K562 (cell line): Measurements from ENCODE around the gene SLC25A45. TPM values are rescaled to one million over a fixed set of nuclear protein-coding genes. Genes with fewer than 3 reads are reported as not detected.
A peak's percentile ranks its signal among the peaks of the same experiment; 100 is the strongest.

Experiments
- BRD9 ChIP-seq: fragments of 450-650 bp; IDR thresholded peaks from 2 replicates; pipeline ENCODE4 v1.6.1; 2018; ENCODE audit warnings: low read depth; ENCODE audit not compliant: partially characterized antibody
- CGGBP1 ChIP-seq: fragments of 250-450 bp; sonication (Bioruptor Pico); IDR thresholded peaks from 2 replicates; pipeline ENCODE4 v1.9.0; 2021; ENCODE audit warnings: mild to moderate bottlenecking
- CTBP1 ChIP-seq: fragments of 450-650 bp; IDR thresholded peaks from 2 replicates; pipeline ENCODE4 v1.6.1; 2016; ENCODE audit warnings: borderline replicate concordance
- GATA2 ChIP-seq: sonication (generic); formaldehyde crosslinking; IDR thresholded peaks from 2 replicates; pipeline ENCODE4 v1.4.0; 2020; ENCODE audit warnings: mild to moderate bottlenecking, missing genetic modification reagents
- GATAD2A ChIP-seq: fragments of 450-650 bp; IDR thresholded peaks from 2 replicates; pipeline ENCODE4 v1.6.1; 2017
- IFI16 ChIP-seq: fragments of 250-450 bp; sonication (Bioruptor Pico); IDR thresholded peaks from 2 replicates; pipeline ENCODE4 v2.1.2; 2022; ENCODE audit warnings: mild to moderate bottlenecking, inconsistent platforms
- IRF9 ChIP-seq: fragments of 450-650 bp; IDR thresholded peaks from 2 replicates; pipeline ENCODE4 v1.6.1; 2016; ENCODE audit warnings: missing biosample characterization, missing genetic modification characterization
- KLF13 ChIP-seq: fragments of 450-650 bp; IDR thresholded peaks from 2 replicates; pipeline ENCODE4 v1.6.1; 2016; ENCODE audit warnings: missing genetic modification characterization, low read depth, mild to moderate bottlenecking, missing compliant biosample characterization, moderate library complexity, borderline replicate concordance
- NR2C2 ChIP-seq, 2 experiments: fragments of 200-800 bp in 1 of 2; sonication (Bioruptor generic) in 1 of 2; sonication (generic) in 1 of 2; formaldehyde crosslinking in 1 of 2; IDR thresholded peaks; 2 replicates each; pipeline versions ENCODE4 v1.6.1 to v1.8.0; 2016 to 2022; ENCODE audit warnings: mild to moderate bottlenecking in 1 of 2, missing compliant biosample characterization in 1 of 2, missing genetic modification characterization in 1 of 2, missing genetic modification reagents in 1 of 2
- NR3C1 ChIP-seq: sonication (generic); formaldehyde crosslinking; IDR thresholded peaks from 2 replicates; pipeline ENCODE4 v1.8.1; 2022; ENCODE audit warnings: missing genetic modification reagents
- PATZ1 ChIP-seq: fragments of 250-450 bp; sonication (Bioruptor Pico); IDR thresholded peaks from 2 replicates; pipeline ENCODE4 v1.5.0; 2020; ENCODE audit warnings: mild to moderate bottlenecking, borderline replicate concordance
- POLR2AphosphoS5 ChIP-seq: IDR thresholded peaks from 2 replicates; pipeline ENCODE4 v1.6.1; 2011; ENCODE audit warnings: mild to moderate bottlenecking, low read depth, low read length, moderate library complexity; ENCODE audit not compliant: control insufficient read depth, insufficient read depth
- RAD21 ChIP-seq, 2 experiments: fragments of 250-450 bp in 1 of 2; fragments of 450-650 bp in 1 of 2; sonication (Bioruptor Pico) in 1 of 2; formaldehyde crosslinking in 1 of 2; IDR thresholded peaks in 1 of 2; conservative IDR thresholded peaks in 1 of 2; 2 replicates each; pipeline versions ENCODE4 v1.4.0 to v1.8.0; 2020 to 2022; ENCODE audit warnings: mild to moderate bottlenecking in 2 of 2, moderate library complexity in 1 of 2
- RBFOX2 ChIP-seq: fragments of 200-400 bp; formaldehyde crosslinking; IDR thresholded peaks from 2 replicates; pipeline ENCODE4 v1.6.1; 2017; ENCODE audit warnings: low read depth, mild to moderate bottlenecking, low read length, moderate library complexity
- SMARCA4 ChIP-seq: fragments of 450-650 bp; IDR thresholded peaks from 2 replicates; pipeline ENCODE4 v1.6.1; 2016
- SMC3 ChIP-seq: conservative IDR thresholded peaks from 2 replicates; pipeline ENCODE4 v1.6.1; 2011; ENCODE audit warnings: low read depth, low read length, improper control_type of control experiment; ENCODE audit not compliant: insufficient read depth
- TBP ChIP-seq: optimal IDR thresholded peaks from 2 replicates; pipeline ENCODE3; 2011; ENCODE audit warnings: low read depth, low read length, improper control_type of control experiment
- TCFL5 ChIP-seq: fragments of 250-450 bp; sonication (Bioruptor Pico); conservative IDR thresholded peaks from 2 replicates; pipeline ENCODE4 v1.6.1; 2021; ENCODE audit warnings: mild to moderate bottlenecking, moderate library complexity, matching md5 sums
- TFAP4 ChIP-seq: sonication (generic); formaldehyde crosslinking; IDR thresholded peaks from 2 replicates; pipeline ENCODE4 v1.8.0; 2022; ENCODE audit warnings: missing genetic modification reagents, mild to moderate bottlenecking, moderate library complexity, borderline replicate concordance
- ZNF24 ChIP-seq: fragments of 450-650 bp; IDR thresholded peaks from 2 replicates; pipeline ENCODE4 v1.6.1; 2016
- ZNF561 ChIP-seq: fragments of 450-650 bp; formaldehyde crosslinking; conservative IDR thresholded peaks from 2 replicates; pipeline ENCODE4 v1.4.0; 2020; ENCODE audit warnings: mild to moderate bottlenecking, moderate library complexity
- ZNF655 ChIP-seq: fragments of 250-450 bp; sonication (Bioruptor Pico); IDR thresholded peaks from 2 replicates; pipeline ENCODE4 v1.5.0; 2021
- ZNF785 ChIP-seq: fragments of 250-450 bp; sonication (Bioruptor Pico); IDR thresholded peaks from 2 replicates; pipeline ENCODE4 v1.4.0; 2020; ENCODE audit warnings: mild to moderate bottlenecking
- polyA plus RNA-seq, 8 experiments: library from polyadenylated mRNA; depleted of rRNA in 4 of 8; stranded (reverse) in 5 of 8; unstranded in 3 of 8; fragments of >200 nt; fragmentation: Nextera tagmentation in 2 of 8; fragmentation: Illumina TruSeq in 1 of 8; extraction: Ambion mirVana in 2 of 8; extraction: Trizol in 1 of 8; gene quantifications; 2 replicates each; pipeline versions ENCODE4 v1.2.1 to v1.2.3, GENCODE V29; 2011 to 2014; ENCODE audit warnings: inconsistent platforms in 1 of 8, missing spikeins in 1 of 8
- total RNA-seq, 7 experiments: library from RNA; depleted of rRNA in 6 of 7; stranded (reverse); fragments of >200 nt in 6 of 7; fragmentation: Illumina TruSeq in 2 of 7; extraction: Trizol in 2 of 7; gene quantifications; 2 replicates each; pipeline versions ENCODE4 v1.2.1 to v1.2.3, GENCODE V29; 2011 to 2021; ENCODE audit warnings: low replicate concordance in 1 of 7

Gene SLC25A45
- total and polyA plus RNA-seq, 9 of the 15 experiments (the other 6 are each of a cell fraction or from before 2014, with no cell fraction given): 0.15 to 2.3 (median 0.68) TPM

GRCh38 chr11:65354265-65355012, 28.0 kb downstream of the SLC25A45 start, which contains the start of gene TIGD3 (continued):
- no peak for TF ChIP-seq ZNF561 (CRISPR knock-in tag)
- TF ChIP-seq ZNF785 (CRISPR knock-in tag): no peak
- TF ChIP-seq PATZ1 (CRISPR knock-in tag): no peak
- TF ChIP-seq CGGBP1 (CRISPR knock-in tag): no peak
- no peak for TF ChIP-seq KLF13 (tag)
- no peak for TF ChIP-seq TBP
- no peak for TF ChIP-seq ZNF655 (CRISPR knock-in tag)
- TF ChIP-seq IFI16: no peak
- TF ChIP-seq NR3C1: 0 out of 2 replicates have a peak, but pooled peaks have one; percentile 36
- TF ChIP-seq TFAP4 (CRISPR knock-in tag): peak; percentile 75; the same call in 1 of the 2 replicates
- TF ChIP-seq RBFOX2: peak; percentile 67
- TF ChIP-seq GATAD2A: no peak
- TF ChIP-seq TCFL5: no peak
- no peak for TF ChIP-seq SMC3
- no peak for TF ChIP-seq IRF9
- peak; percentile 42; the same call in 1 of the 2 replicates for TF ChIP-seq CTBP1
- no peak for TF ChIP-seq GATA2
- no peak for TF ChIP-seq SMARCA4
- peak; percentile 25; the same call in 1 of the 2 replicates for TF ChIP-seq NR2C2 (CRISPR knock-in tag; IDR thresholded peaks at IDR 0.05)
- no peak for TF ChIP-seq NR2C2 (tag; IDR thresholded peaks at IDR 0.05)
- TF ChIP-seq BRD9: no peak
- no peak for TF ChIP-seq RAD21 (CRISPR knock-in tag; conservative IDR thresholded peaks at IDR 0.05 in 1 of 2, IDR thresholded peaks at IDR 0.05 in 1 of 2)
- TF ChIP-seq ZNF24: no peak
- no peak; the same call in 1 of the 2 replicates for TF ChIP-seq POLR2AphosphoS5
